HG02840 (cell line): Measurements from ENCODE around the gene PIKFYVE.
"Not testable (repeated sequence)": the region's sequence is repeated elsewhere in the genome, so short reads cannot be mapped to it uniquely, and the experiment has no call there.

ENCODE experiments used
- ATAC-seq: cut with Tn5 transposase; IDR thresholded peaks from one replicate; pipeline ENCODE4 v1.9.1; 2021; ENCODE audit warnings: mild to moderate bottlenecking, moderate library complexity, moderate number of reproducible peaks; ENCODE audit not compliant: unreplicated experiment, low FRiP score

The PIKFYVE gene

DNA sequence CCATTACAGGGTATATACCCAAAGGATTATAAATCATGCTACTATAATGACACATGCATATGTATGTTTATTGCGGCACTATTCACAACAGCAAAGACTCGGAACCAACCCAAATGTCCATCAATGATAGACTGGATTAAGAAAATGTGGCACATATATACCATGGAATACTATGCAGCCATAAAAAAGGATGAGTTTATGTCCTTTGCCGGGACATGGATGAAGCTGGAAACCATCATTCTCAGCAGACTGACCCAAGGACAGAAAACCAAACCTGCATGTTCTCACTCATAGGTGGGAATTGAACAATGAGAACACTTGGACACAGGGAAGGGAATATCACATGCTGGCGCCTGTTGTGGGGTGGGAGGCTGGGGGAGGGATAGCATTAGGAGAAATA is 130.7 kb downstream of the PIKFYVE start:
- ATAC-seq: not testable (repeated sequence)

DNA sequence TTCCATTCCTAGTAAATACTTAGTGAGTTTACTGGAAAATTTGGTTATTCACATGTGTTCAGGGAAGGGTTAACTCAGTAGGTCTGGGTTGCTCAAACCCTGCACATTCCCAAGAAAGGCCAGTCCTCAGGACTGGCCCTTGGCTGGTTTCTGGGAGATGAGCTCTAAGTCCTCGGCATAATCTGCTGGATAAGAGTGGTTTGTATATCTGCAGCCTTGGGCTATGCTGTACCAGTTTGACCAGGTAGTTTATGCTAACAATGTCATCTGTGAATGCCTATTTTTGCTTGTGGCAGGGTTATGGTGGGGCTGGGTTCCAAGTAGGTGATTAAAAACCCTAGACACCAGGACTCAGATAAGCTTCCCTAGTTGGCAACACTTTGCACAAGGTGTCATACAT is 133.1 kb downstream of the PIKFYVE start:
- ATAC-seq: no peak

DNA sequence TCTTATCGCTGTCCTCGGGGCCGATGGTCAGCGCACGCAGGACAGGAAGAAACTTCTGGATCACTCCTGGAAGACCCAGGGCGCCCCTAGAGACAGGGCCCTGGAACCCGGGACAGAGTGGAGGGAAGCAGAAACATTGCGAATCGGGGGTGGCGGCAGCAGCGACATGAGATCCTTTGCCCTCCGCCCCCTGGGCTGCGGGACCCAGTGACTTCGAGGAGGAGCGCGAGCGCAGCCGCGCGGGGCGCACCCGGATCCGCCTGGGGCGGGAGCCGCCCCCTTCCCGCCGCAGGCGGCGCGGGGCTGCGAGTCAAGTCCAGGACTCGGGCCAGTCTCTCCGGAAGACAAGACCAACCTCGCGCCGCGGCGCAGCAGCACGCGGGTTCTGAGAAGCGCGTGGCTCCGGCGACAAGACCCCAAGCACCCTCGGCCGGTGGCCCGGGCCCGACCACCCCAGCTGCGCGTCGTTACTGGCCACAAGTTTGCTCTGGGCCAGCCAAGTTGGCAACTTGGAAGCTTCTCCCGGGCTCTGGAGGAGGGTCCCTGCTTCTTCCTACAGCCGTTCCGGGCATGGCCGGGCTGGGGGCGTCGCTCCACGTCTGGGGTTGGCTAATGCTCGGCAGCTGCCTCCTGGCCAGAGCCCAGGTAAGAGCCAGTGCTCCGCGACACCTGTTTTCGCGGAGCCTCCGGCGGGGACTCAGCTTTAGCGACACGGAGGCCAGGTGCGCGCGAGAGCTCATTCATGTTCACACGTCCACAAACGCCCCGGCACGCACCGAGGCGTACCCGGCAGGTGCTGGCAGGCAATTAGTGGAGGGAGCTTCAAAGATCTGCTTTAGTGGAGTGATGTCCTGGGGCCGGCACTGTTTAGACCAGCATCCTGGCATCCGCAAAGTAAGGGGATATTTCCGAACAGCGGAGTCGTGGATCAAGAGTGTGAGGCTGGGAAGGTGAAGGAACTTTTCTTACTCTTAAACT is 140.7 kb downstream of the PIKFYVE start, which contains the start of gene PTH2R:
Gene PTH2R (plus strand): TSS at position 319 of the 978 bp plus-strand sequence. CDS start 252 bp downstream, at position 571.
- ATAC-seq: no peak

DNA sequence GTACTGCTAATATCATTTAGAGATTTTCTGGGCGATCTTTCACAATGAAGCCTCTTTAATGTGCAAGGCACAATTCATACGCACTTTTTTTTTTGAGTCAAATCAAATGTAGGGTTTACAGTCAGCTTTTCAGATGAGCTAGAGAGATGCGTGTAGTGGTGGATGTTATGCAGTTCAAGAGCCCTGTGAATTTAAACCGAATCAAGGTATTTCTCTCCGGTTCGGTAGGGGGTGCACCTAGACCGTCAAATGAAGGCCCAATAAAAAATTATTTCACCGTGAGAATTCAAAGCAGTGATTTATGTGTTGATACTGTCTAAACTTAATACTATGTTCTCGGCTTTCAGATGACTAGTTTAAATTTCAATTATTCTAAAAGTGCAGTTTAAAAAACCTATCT is 141.6 kb downstream of the PIKFYVE start:
- no peak for ATAC-seq
